Activated CD8-positive, alpha-beta T cell treated with anti-CD3 and anti-CD28 coated beads for 36 hours (primary cell): ENCODE data around the gene MAGI3. TPM values are rescaled to one million over a fixed set of nuclear protein-coding genes. Genes with fewer than 3 reads are reported as not detected.

Experiments
- ATAC-seq: fragments of 200-7000 bp; cut with Tn5 transposase; one replicate; pipeline ENCODE4 v1.10.0; 2021; ENCODE audit warnings: mild to moderate bottlenecking, moderate library complexity
- CTCF ChIA-PET: fragments of 350-600 bp; sonication (Branson Sonifier 250); formaldehyde crosslinking; loops from one replicate; lab custom pipeline; 2021; ENCODE audit warnings: antibody characterized with exemption; lab: Charles Lee
- POLR2A ChIA-PET: fragments of 350-600 bp; sonication (Branson Sonifier 250); formaldehyde crosslinking; loops from one replicate; lab custom pipeline; 2021; ENCODE audit warnings: antibody characterized with exemption; lab: Charles Lee
- DNase-seq: peaks from one replicate; pipeline ENCODE4 v3.0.0-alpha.2; 2020
- H3K27ac Mint-ChIP-seq: one replicate; pipeline ENCODE4 v1.8.0; 2021; ENCODE audit warnings: mild to moderate bottlenecking, mixed read lengths
- H3K27me3 Mint-ChIP-seq: one replicate; pipeline ENCODE4 v1.8.0; 2021; ENCODE audit warnings: mixed read lengths
- H3K36me3 Mint-ChIP-seq: one replicate; pipeline ENCODE4 v1.8.0; 2021; ENCODE audit warnings: low read depth, mixed read lengths
- H3K4me1 Mint-ChIP-seq: one replicate; pipeline ENCODE4 v1.8.0; 2021; ENCODE audit warnings: low read depth, mixed read lengths
- H3K4me3 Mint-ChIP-seq: one replicate; pipeline ENCODE4 v1.8.0; 2021; ENCODE audit warnings: mild to moderate bottlenecking, moderate library complexity, mixed read lengths
- H3K9me3 Mint-ChIP-seq: one replicate; pipeline ENCODE4 v1.8.0; 2021; ENCODE audit warnings: mixed read lengths
- intact Hi-C: fragments of 100-400 bp; cut with micrococcal nuclease; formaldehyde crosslinking; loops from one replicate; pipeline ENCODE4 v1.10.0; 2022
- total RNA-seq, 2 experiments: library from RNA; stranded (reverse); gene quantifications; one replicate each; pipeline ENCODE4 v1.2.3, GENCODE V29; 2021
- TF ChIP-seq, protein P1 (sequence below): fragments of 200-600 bp; IDR thresholded peaks from one replicate; pipeline ENCODE4 v1.8.0; 2022; ENCODE audit warnings: antibody characterized with exemption, mild to moderate bottlenecking

The MAGI3 gene
- total RNA-seq, 2 experiments from 2014 or later = 2.5 to 3.1 TPM

GRCh38 chr1:113416496-113416895 lies 26.2 kb downstream of the MAGI3 start:
- TF ChIP-seq, protein P1, sequence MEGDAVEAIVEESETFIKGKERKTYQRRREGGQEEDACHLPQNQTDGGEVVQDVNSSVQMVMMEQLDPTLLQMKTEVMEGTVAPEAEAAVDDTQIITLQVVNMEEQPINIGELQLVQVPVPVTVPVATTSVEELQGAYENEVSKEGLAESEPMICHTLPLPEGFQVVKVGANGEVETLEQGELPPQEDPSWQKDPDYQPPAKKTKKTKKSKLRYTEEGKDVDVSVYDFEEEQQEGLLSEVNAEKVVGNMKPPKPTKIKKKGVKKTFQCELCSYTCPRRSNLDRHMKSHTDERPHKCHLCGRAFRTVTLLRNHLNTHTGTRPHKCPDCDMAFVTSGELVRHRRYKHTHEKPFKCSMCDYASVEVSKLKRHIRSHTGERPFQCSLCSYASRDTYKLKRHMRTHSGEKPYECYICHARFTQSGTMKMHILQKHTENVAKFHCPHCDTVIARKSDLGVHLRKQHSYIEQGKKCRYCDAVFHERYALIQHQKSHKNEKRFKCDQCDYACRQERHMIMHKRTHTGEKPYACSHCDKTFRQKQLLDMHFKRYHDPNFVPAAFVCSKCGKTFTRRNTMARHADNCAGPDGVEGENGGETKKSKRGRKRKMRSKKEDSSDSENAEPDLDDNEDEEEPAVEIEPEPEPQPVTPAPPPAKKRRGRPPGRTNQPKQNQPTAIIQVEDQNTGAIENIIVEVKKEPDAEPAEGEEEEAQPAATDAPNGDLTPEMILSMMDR = no peak
- H3K27ac Mint-ChIP-seq = no peak overlapping the region
- H3K27me3 Mint-ChIP-seq = peaks cover 6% of the 10 kb centered on the region
- ATAC-seq (no peak), DNase-seq (no peak)
- H3K36me3 Mint-ChIP-seq = no peaks in the 10 kb centered on the region
- intact Hi-C loops = no loop called here
- H3K9me3 Mint-ChIP-seq = peaks cover 5% of the 10 kb centered on the region
- no peak overlapping the region for H3K4me3 Mint-ChIP-seq
- ChIA-PET CTCF (no interaction called here), POLR2A (no interaction called here)
- no peaks in the 10 kb centered on the region for H3K4me1 Mint-ChIP-seq

DNA sequence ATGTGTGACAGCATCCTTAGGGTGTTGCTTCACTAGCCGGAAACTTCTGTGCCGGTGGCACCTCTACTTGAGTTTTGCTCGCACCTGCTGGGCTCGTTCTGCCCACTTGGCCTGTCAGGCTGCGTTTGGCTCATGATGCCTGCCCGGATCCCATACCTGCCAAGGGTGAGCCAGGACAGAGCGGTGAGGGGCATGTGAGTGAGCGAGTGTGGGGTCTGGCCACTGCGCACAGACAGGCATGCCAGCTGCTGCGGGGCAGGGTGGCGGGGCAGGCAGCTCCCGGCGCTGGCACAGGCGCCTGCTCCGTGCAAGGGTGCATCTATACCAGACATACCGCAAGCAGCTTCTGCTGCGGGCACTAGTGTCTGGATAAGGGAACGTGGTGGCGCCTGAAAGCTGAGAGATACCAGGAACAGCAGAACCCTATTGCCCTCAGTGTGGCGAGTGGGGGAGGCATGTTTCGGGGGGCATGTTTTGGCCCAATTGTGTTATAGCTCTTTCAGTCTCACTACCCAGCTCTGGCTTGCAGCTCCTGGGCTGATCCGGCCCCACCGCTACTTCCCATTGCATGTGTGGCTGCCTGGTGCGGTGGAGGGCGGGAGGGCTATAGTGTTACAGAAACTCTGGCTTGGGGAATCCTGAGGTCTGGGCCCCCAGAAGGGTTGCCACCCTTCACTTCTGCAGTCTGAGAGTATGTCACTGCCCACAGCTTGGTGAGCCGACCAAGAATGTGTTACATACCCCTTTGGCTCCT lies 32.2 kb downstream of the MAGI3 start:
- CTCF ChIA-PET = no interaction called here
- intact Hi-C loops = no loop called here
- TF ChIP-seq, protein P1 = no peak
- peaks cover 5% of the 10 kb centered on the region for H3K27me3 Mint-ChIP-seq
- no peak overlapping the region for H3K4me3 Mint-ChIP-seq
- peaks cover 2% of the 10 kb centered on the region for H3K9me3 Mint-ChIP-seq
- peaks cover 3% of the 10 kb centered on the region for H3K36me3 Mint-ChIP-seq
- no peaks in the 10 kb centered on the region for H3K4me1 Mint-ChIP-seq
- H3K27ac Mint-ChIP-seq = no peak overlapping the region
- DNase-seq (no peak), ATAC-seq (no peak)
- POLR2A ChIA-PET = no interaction called here

- ChIA-PET CTCF (no interaction called here), POLR2A (no interaction called here)
- TF ChIP-seq, protein P1 = no peak
- ATAC-seq (no peak), DNase-seq (no peak)
- intact Hi-C loops = no loop called here
- no peak overlapping the region for H3K27ac Mint-ChIP-seq
- peaks cover 4% of the 10 kb centered on the region for H3K27me3 Mint-ChIP-seq
- peaks cover 3% of the 10 kb centered on the region for H3K36me3 Mint-ChIP-seq
- peaks cover 2% of the 10 kb centered on the region for H3K9me3 Mint-ChIP-seq
- H3K4me1 Mint-ChIP-seq = no peaks in the 10 kb centered on the region
- no peak overlapping the region for H3K4me3 Mint-ChIP-seq
Measured at GRCh38 chr1:113423826-113424225, 33.5 kb downstream of the MAGI3 start.

GRCh38 chr1:113429461-113430153 lies 39.3 kb downstream of the MAGI3 start:
- no peaks in the 10 kb centered on the region for H3K27me3 Mint-ChIP-seq
- intact Hi-C loops = no loop called here
- ATAC-seq (no peak), DNase-seq (no peak)
- TF ChIP-seq, protein P1 = no peak
- ChIA-PET POLR2A (no interaction called here), CTCF (no interaction called here)
- H3K27ac Mint-ChIP-seq = no peak overlapping the region
- H3K4me1 Mint-ChIP-seq = no peaks in the 10 kb centered on the region
- no peak overlapping the region for H3K4me3 Mint-ChIP-seq
- no peaks in the 10 kb centered on the region for H3K36me3 Mint-ChIP-seq
- H3K9me3 Mint-ChIP-seq = no peaks in the 10 kb centered on the region

DNA sequence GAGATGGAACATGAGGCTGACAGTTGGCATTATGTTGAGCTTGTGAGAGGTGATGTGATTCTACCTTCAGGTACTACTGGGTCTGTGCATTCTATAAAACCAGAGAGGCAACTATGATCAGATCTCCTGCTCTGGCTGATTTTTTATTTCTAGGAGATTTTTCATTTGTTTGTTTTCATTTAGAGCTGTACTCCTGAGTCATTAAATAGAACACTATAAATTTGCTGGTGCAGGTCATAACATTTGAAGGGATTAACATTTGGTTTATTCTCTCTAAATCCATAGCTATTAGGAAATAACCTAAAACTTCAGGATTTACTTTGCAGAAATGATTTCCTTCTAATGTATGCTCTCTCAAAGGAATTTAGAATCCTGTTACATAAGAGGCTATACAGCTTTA lies 42.9 kb downstream of the MAGI3 start:
- no peak for ATAC-seq
- TF ChIP-seq, protein P1 = no peak
- Mint-ChIP-seq H3K4me1 (no peaks in the 10 kb centered on the region), H3K4me3 (no peak overlapping the region), H3K9me3 (no peaks in the 10 kb centered on the region), H3K27me3 (no peaks in the 10 kb centered on the region), H3K36me3 (no peaks in the 10 kb centered on the region), H3K27ac (no peak overlapping the region)
- intact Hi-C loops = no loop called here
- ChIA-PET CTCF (no interaction called here), POLR2A (interaction anchor here (1.2 kb wide), 1 partner anchor 41 kb away, joined by 3 read pairs; no protein-coding TSS in a partner anchor)
- DNase-seq = no peak
